Subcutaneous abdominal adipose tissue (tissue), 5 donors: Measurements from ENCODE around the gene MYO16.

Experiments used
- H3K27ac ChIP-seq: one replicate; pipeline ENCODE4 v1.7.0; 2013; ENCODE audit warnings: low read depth, mild to moderate bottlenecking, inconsistent platforms, low read length, moderate library complexity
- H3K27me3 ChIP-seq, 5 donors: one replicate each; pipeline ENCODE4 v1.7.0; 2013; ENCODE audit warnings: low read length in 5 of 5, inconsistent platforms in 1 of 5; ENCODE audit not compliant: control insufficient read depth in 5 of 5, insufficient read depth in 4 of 5
- H3K36me3 ChIP-seq, 5 donors: one replicate each; pipeline ENCODE4 v1.7.0; 2013; ENCODE audit warnings: low read length in 5 of 5; ENCODE audit not compliant: control insufficient read depth in 5 of 5, insufficient read depth in 5 of 5
- H3K4me1 ChIP-seq, 5 donors: one replicate each; pipeline ENCODE4 v1.7.0; 2013; ENCODE audit warnings: low read length in 5 of 5, mild to moderate bottlenecking in 3 of 5, moderate library complexity in 1 of 5; ENCODE audit not compliant: control insufficient read depth in 5 of 5, insufficient read depth in 5 of 5
- H3K4me3 ChIP-seq, 5 donors: one replicate each; pipeline ENCODE4 v1.7.0; 2013; ENCODE audit warnings: low read length in 5 of 5, low read depth in 1 of 5
- H3K9ac ChIP-seq, 5 donors: one replicate each; pipeline ENCODE4 v1.7.0; 2013; ENCODE audit warnings: low read length in 5 of 5, mild to moderate bottlenecking in 4 of 5, moderate library complexity in 3 of 5
- H3K9me3 ChIP-seq, 5 donors: one replicate each; pipeline ENCODE4 v1.7.0; 2013; ENCODE audit warnings: low read length in 5 of 5; ENCODE audit not compliant: control insufficient read depth in 5 of 5
- donor health status: healthy.
- donor health status: healthy.
- donor health status: healthy.
- donor health status: healthy.
- donor health status: healthy.

The MYO16 gene

DNA sequence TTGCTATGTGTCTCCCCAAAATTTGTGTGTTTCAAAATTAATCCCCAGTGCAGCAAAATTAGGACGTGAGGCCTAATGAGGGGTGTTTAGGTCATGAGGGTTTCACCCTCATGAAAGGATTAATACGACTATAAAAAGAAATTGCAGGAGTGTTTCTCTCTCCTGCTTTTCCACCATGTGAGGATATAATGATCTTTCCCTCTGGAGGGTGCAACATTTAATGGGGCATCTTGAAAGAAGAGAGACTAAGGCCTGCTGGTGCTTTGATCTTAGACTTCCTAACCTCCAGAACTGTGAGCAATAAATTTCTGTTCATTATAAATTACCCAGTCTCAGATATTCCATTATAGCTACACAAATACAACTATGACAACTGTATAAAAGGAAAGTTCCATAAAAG lies 183.2 kb downstream of the MYO16 start:
- Histone ChIP-seq H3K27ac (no peak overlapping the region), H3K9ac (no peak overlapping the region), H3K4me1 (no peaks in the 10 kb centered on the region), H3K4me3 (no peak overlapping the region), H3K9me3 (peaks cover 0 to 5% (median 0%) of the 10 kb centered on the region in 5 donors), H3K27me3 (no peaks in the 10 kb centered on the region), H3K36me3 (no peaks in the 10 kb centered on the region)

DNA sequence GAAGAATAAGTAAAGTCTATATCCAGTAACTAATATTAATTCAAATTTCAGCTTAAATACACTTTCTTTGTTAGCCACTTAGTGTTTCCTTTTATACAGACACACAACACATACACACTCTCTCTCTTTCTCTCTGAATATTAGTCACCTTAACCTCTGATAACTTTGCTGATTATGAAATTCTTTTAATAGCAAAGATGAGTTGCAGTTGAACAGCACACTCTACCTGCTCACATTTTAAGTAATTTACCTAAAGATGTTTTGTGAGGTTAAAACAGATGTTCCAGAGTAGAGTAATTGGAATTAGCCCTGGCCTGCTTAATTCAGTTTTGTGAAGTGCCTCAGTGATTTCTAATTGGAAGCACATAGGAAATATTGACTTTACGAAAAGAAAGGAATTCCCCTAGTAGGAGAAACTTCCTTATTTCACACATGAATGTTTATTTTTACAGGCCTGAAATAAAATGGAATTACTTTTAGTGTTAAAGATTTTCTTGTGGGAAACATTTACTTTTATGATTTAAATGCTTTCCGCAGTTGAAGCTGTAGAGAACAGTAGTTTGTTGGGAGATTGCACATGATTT lies 184.3 kb downstream of the MYO16 start:
- Histone ChIP-seq H3K9ac (no peak overlapping the region), H3K4me3 (no peak overlapping the region), H3K9me3 (peaks cover 0 to 5% (median 0%) of the 10 kb centered on the region in 5 donors), H3K36me3 (no peaks in the 10 kb centered on the region), H3K4me1 (no peaks in the 10 kb centered on the region), H3K27ac (no peak overlapping the region), H3K27me3 (no peaks in the 10 kb centered on the region)

DNA sequence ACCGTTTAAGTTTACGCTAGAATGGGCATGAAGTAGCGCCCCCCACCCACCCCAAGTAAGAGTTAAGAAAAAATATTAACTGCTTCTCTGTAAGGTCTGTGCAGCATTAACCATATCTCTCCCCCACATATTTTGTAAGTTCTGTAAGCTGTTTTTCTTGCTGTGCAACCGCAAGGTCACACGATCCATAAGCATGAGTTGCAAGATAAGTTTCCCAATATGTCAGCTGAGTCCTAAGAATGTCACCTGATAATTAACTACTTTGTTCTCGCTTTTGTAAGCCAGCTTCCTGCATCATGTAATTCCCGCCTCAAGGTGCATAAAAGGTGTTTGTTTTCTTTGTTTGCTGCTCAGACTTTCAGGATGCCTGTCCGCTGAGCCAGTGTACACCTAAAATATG lies 187.0 kb downstream of the MYO16 start:
- H3K27me3 ChIP-seq = no peaks in the 10 kb centered on the region
- H3K4me1 ChIP-seq = no peaks in the 10 kb centered on the region
- no peak overlapping the region for H3K4me3 ChIP-seq
- no peak overlapping the region for H3K9ac ChIP-seq
- peaks cover 0 to 5% (median 0%) of the 10 kb centered on the region in 5 donors for H3K9me3 ChIP-seq
- no peak overlapping the region for H3K27ac ChIP-seq
- no peaks in the 10 kb centered on the region for H3K36me3 ChIP-seq

DNA sequence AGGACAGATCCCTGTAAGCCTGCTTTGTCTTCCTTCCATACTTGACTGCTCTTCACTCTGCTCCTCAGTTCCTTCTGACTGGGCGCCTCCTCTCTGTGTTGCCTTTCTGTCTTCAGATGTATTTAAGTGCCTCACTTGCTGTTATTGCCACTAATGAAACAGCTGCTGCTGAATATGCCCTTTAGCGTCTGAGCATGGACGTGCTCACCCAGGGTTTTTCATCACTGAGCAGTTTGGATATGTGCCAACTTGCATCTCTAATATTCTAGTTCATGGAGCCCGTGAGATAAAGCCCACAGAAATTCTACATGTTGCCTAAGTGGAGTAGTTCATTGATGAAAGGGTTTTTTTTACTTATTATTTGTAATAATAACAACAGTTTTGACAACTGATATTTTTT lies 198.2 kb downstream of the MYO16 start:
- Histone ChIP-seq H3K9ac (no peak overlapping the region), H3K36me3 (no peaks in the 10 kb centered on the region), H3K4me1 (no peaks in the 10 kb centered on the region), H3K4me3 (no peak overlapping the region), H3K27ac (no peak overlapping the region), H3K27me3 (no peaks in the 10 kb centered on the region), H3K9me3 (peaks cover 0 to 7% (median 4%) of the 10 kb centered on the region in 5 donors)

DNA sequence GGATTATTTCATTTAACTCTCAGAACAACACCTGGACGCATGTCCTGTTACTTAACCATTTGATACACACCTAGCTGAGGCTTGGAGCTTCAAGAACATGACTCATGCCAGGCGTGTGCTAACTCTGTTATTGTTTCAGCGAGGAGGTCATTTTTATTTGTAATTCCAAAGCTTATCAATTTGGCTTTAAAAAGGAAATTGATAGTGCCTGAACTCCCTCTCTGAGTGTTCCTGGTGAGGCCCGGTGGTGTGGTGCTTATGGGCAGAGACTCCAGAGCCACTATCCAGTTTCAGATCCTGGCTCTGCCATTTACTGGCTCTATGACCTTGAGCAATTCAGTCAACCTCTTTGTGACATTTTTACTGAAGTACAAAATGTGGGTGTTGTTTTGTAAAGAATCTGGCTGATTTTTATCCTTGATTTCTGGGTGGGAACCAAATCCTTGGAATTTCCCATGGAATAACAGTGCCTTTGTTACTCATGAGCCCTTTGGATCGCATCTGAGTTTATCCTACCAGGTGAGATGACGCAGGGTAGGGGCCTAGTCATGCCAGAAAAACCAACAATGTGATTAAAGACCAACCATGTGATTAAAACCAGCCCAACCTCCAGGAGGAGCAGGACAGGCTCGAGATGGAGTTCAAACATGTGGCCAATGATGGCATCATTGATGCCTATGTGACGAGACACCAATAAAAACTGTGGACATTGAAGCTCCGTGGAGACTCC lies 198.8 kb downstream of the MYO16 start:
- Histone ChIP-seq H3K4me3 (no peak overlapping the region), H3K27me3 (no peaks in the 10 kb centered on the region), H3K27ac (no peak overlapping the region), H3K9ac (no peak overlapping the region), H3K36me3 (no peaks in the 10 kb centered on the region), H3K9me3 (peaks cover 0 to 7% (median 4%) of the 10 kb centered on the region in 5 donors), H3K4me1 (no peaks in the 10 kb centered on the region)

DNA sequence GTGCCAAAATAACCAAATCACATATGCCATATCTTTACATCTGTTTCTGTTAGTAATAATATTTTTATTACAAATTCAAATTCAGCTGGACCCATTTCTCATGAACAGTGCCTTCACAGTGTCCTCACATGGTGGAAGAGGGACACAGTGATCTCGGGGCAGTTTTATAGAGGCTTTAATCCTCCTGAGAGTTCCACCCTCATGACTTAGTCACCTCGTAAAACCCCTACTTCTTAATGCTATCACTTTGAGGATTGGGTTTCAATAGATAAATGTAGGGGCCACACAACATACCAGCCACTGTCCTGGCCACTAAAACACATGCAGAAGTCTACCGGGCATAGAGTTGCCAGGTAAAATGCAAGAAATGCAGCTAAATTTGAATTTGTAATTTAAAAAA lies 201.5 kb downstream of the MYO16 start:
- Histone ChIP-seq H3K9ac (no peak overlapping the region), H3K9me3 (peaks cover 0 to 7% (median 4%) of the 10 kb centered on the region in 5 donors), H3K4me1 (no peaks in the 10 kb centered on the region), H3K27me3 (no peaks in the 10 kb centered on the region), H3K36me3 (no peaks in the 10 kb centered on the region), H3K27ac (no peak overlapping the region), H3K4me3 (no peak overlapping the region)

DNA sequence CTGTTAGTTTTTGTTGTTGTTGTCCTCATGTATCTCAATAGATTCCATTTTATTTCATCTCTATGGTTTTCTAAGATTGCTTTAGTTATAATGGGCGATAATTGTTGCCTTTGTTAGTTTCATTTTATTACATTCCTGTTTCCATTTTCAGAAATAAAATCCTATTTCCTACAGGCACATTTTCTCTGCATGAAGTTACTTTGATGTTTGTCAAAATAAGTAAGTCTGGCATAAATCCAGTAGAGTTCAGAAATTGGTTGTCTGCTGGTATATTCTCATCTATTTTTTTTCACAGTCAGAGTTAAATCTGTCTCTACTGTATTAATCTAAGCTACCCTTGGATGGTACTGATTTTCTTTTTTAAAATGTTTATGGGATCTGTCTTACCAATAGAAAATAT lies 204.1 kb downstream of the MYO16 start:
- H3K4me1 ChIP-seq = no peaks in the 10 kb centered on the region
- no peak overlapping the region for H3K27ac ChIP-seq
- no peaks in the 10 kb centered on the region for H3K36me3 ChIP-seq
- H3K4me3 ChIP-seq = no peak overlapping the region
- no peaks in the 10 kb centered on the region for H3K27me3 ChIP-seq
- H3K9ac ChIP-seq = no peak overlapping the region
- H3K9me3 ChIP-seq = peaks cover 0 to 2% (median 2%) of the 10 kb centered on the region in 5 donors

DNA sequence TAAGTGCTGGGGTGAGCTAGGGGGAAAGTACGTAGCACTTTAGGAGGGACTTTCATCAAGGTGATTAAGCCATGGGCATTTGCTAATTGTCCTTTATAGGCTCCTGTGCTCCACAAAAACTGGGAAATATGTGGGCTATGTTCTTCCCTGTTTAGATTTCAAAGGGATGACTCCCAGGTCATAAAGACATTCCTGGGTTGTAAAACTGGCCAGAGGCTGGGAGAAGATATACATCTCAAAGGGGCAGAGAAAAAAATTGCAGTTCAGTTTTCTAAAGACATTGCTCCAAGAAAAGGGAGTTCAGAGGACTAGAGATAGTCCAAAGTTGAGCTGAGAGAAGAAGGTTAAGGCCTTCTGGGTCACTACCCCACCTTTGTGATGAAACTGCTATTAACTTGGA lies 204.8 kb downstream of the MYO16 start:
- Histone ChIP-seq H3K27ac (no peak overlapping the region), H3K36me3 (no peaks in the 10 kb centered on the region), H3K27me3 (no peaks in the 10 kb centered on the region), H3K4me3 (no peak overlapping the region), H3K9me3 (no peaks in the 10 kb centered on the region), H3K4me1 (no peaks in the 10 kb centered on the region), H3K9ac (no peak overlapping the region)

DNA sequence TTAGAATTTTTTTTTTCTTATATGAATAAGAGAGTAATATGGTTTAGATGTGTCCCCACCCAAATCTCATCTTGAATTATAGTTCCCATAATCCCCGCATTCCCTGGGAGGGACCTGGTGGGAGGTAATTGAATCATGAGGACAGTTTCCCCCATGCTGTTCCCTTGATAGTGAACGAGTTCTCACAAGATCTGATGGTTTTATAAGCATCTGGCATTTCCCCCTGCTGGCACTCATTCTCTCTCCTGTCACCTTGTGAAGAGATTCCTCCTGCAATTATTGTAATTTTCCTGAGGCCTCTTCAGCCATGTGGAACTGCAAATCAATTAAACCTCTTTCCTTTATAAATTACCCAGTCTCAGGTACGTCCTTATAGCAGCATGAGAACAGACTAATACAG lies 205.7 kb downstream of the MYO16 start:
- Histone ChIP-seq H3K27ac (no peak overlapping the region), H3K36me3 (no peaks in the 10 kb centered on the region), H3K27me3 (no peaks in the 10 kb centered on the region), H3K4me3 (no peak overlapping the region), H3K9me3 (no peaks in the 10 kb centered on the region), H3K9ac (no peak overlapping the region), H3K4me1 (no peaks in the 10 kb centered on the region)

DNA sequence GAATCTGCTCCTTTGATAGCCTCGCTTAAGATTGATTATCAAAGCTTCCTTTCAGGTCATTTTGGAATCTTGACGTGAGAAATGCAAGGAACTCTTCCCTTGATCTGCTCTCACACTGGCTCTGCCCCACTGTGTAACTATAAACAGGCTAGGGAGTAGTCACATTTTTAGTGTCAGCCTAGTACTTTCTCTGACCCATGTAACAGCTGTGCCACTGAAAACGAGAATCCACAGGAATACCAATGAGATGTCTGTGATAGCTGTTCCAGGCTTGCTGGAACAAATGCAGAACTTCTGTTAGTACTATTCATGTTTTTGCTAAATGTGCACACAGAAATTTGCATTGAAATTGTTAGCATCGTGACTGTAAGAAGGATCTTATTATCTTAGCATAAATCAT lies 221.3 kb downstream of the MYO16 start:
- H3K9me3 ChIP-seq = no peaks in the 10 kb centered on the region
- H3K27ac ChIP-seq = no peak overlapping the region
- H3K9ac ChIP-seq = no peak overlapping the region
- no peaks in the 10 kb centered on the region for H3K27me3 ChIP-seq
- H3K4me1 ChIP-seq = no peaks in the 10 kb centered on the region
- no peaks in the 10 kb centered on the region for H3K36me3 ChIP-seq
- H3K4me3 ChIP-seq = no peak overlapping the region
